Calu3 (cell line): ENCODE data around the gene SEC62. TPM values are rescaled to one million over a fixed set of nuclear protein-coding genes. Genes with fewer than 3 reads are reported as not detected.
A peak's percentile ranks its signal among the peaks of the same experiment; 100 is the strongest.

Source experiments
- Bru-seq: library from RNA; stranded (reverse); fragments of 400-500 nt; gene quantifications from one replicate; lab custom pipeline; 2021; lab: Mats Ljungman, UMichigan
- BruChase-seq, 2 experiments: library from RNA; stranded (reverse); fragments of 400-500 nt; gene quantifications; one replicate each; lab custom pipeline; 2021; lab: Mats Ljungman, UMichigan
- BruUV-seq: library from RNA; stranded (reverse); fragments of 400-500 nt; replicated peaks from 2 replicates; lab custom pipeline; 2021; lab: Mats Ljungman, UMichigan
- CTCF ChIA-PET: fragments of 300-600 bp; sonication (Branson Sonifier 250); formaldehyde crosslinking; loops from one replicate; lab custom pipeline; 2022; ENCODE audit warnings: antibody characterized with exemption; lab: Charles Lee
- DNase-seq: peaks from one replicate; pipeline ENCODE4 v3.0.0; 2022
- H3K27ac Mint-ChIP-seq: one replicate; pipeline ENCODE4 v1.8.0; 2022; ENCODE audit warnings: mixed read lengths; ENCODE audit not compliant: unreplicated experiment
- H3K27me3 Mint-ChIP-seq: one replicate; pipeline ENCODE4 v1.8.0; 2022; ENCODE audit warnings: mixed read lengths; ENCODE audit not compliant: unreplicated experiment
- H3K36me3 Mint-ChIP-seq: one replicate; pipeline ENCODE4 v1.8.0; 2022; ENCODE audit warnings: mild to moderate bottlenecking, moderate library complexity, mixed read lengths; ENCODE audit not compliant: insufficient read depth, unreplicated experiment
- H3K4me1 Mint-ChIP-seq: one replicate; pipeline ENCODE4 v1.8.0; 2022; ENCODE audit warnings: mild to moderate bottlenecking, low read depth, mixed read lengths; ENCODE audit not compliant: unreplicated experiment
- H3K4me3 Mint-ChIP-seq: one replicate; pipeline ENCODE4 v1.8.0; 2022; ENCODE audit warnings: mild to moderate bottlenecking, low read depth, moderate library complexity, mixed read lengths; ENCODE audit not compliant: unreplicated experiment
- H3K9me3 Mint-ChIP-seq: one replicate; pipeline ENCODE4 v1.8.0; 2022; ENCODE audit warnings: low read depth, mixed read lengths; ENCODE audit not compliant: unreplicated experiment
- CTCF ChIP-seq: fragments of 200-600 bp; IDR thresholded peaks from one replicate; pipeline ENCODE4 v1.8.0; 2022; ENCODE audit warnings: antibody characterized with exemption; ENCODE audit not compliant: unreplicated experiment
- intact Hi-C: fragments of 100-400 bp; cut with micrococcal nuclease; formaldehyde crosslinking; loops from one replicate; pipeline ENCODE4 v1.10.0; 2022; ENCODE audit not compliant: unreplicated experiment
- long read RNA-seq: library from polyadenylated mRNA; stranded (forward); transcript quantifications from one replicate; pipeline ENCODE4 v2.0.0, GENCODE V29; 2022
- total RNA-seq: library from RNA; stranded (reverse); gene quantifications from 2 replicates; pipeline ENCODE4 v1.2.3, GENCODE V29; 2022

The SEC62 gene
- total RNA-seq (143 and 148 TPM in 2 replicates), Bru-seq, nascent RNA (percentile 97 among the genes with signal in this experiment), BruChase-seq, experiment 1, labeled RNA remaining after a 6-hour chase (percentile 98 among the genes with signal in this experiment), BruChase-seq, experiment 2, labeled RNA remaining after a 2-hour chase (percentile 96 among the genes with signal in this experiment)
- long read RNA-seq, full-length matches to known transcripts = 299 of 557 reads
- long read RNA-seq, partial matches to known transcripts = 247 of 557 reads
- long read RNA-seq, other reads (novel, unspliced or antisense) = 11 of 557 reads

GRCh38 chr3:169966428-169966950 is at the start of gene SEC62:
Gene SEC62 (plus strand): TSS chr3:169966807. CDS start chr3:169966823, 16 bp downstream.
- CTCF ChIA-PET = interaction anchor here (0.6 to 2.0 kb wide), 6 partner anchors 18 to 1096 kb away, joined by 3 to 5 read pairs (median 4); partner anchors contain the start of gene LRRC31
- Mint-ChIP-seq H3K4me3 (peak within 1 kb of the TSS; percentile 94), H3K27me3 (peaks cover 16% of the 10 kb centered on the region), H3K36me3 (peaks cover 22% of the 10 kb centered on the region), H3K4me1 (peaks cover 26% of the 10 kb centered on the region), H3K9me3 (peaks cover 3% of the 10 kb centered on the region), H3K27ac (peak within 1 kb of the TSS; percentile 98)
- intact Hi-C loops = loop anchor here (1.0 to 2.0 kb wide), 2 partner anchors 103 to 204 kb away; no protein-coding TSS in a partner anchor
- peak; percentile 99 for DNase-seq
- no TSS peak for BruUV-seq
- peak; percentile 64 for TF ChIP-seq CTCF

- no peak overlapping the region for H3K4me3 Mint-ChIP-seq
- no peaks in the 10 kb centered on the region for H3K4me1 Mint-ChIP-seq
- H3K9me3 Mint-ChIP-seq = no peaks in the 10 kb centered on the region
- no peak for TF ChIP-seq CTCF
- intact Hi-C loops = no loop called here
- no peaks in the 10 kb centered on the region for H3K36me3 Mint-ChIP-seq
- CTCF ChIA-PET = no interaction called here
- BruUV-seq = no TSS peak
- DNase-seq = no peak
- peaks cover 19% of the 10 kb centered on the region for H3K27me3 Mint-ChIP-seq
- no peak overlapping the region for H3K27ac Mint-ChIP-seq
Measured at GRCh38 chr3:169923189-169923588, 43.4 kb upstream of the SEC62 start.

GRCh38 chr3:169923831-169924230 is 42.8 kb upstream of the SEC62 start:
- Mint-ChIP-seq H3K4me1 (no peaks in the 10 kb centered on the region), H3K27me3 (peaks cover 19% of the 10 kb centered on the region)
- CTCF ChIA-PET = no interaction called here

More at GRCh38 chr3:169923831-169924230, 42.8 kb upstream of the SEC62 start:
- BruUV-seq = no TSS peak
- H3K27ac Mint-ChIP-seq = no peak overlapping the region
- H3K36me3 Mint-ChIP-seq = no peaks in the 10 kb centered on the region
- TF ChIP-seq CTCF = no peak
- no peaks in the 10 kb centered on the region for H3K9me3 Mint-ChIP-seq
- no peak overlapping the region for H3K4me3 Mint-ChIP-seq
- intact Hi-C loops = no loop called here
- DNase-seq = no peak
